GM18909 (cell line): Measurements from ENCODE around the gene KRT7.

ENCODE experiments used
- ATAC-seq: cut with Tn5 transposase; IDR thresholded peaks from one replicate; pipeline ENCODE4 v1.9.1; 2021; ENCODE audit warnings: mild to moderate bottlenecking; ENCODE audit not compliant: unreplicated experiment, poor library complexity

Gene KRT7

DNA sequence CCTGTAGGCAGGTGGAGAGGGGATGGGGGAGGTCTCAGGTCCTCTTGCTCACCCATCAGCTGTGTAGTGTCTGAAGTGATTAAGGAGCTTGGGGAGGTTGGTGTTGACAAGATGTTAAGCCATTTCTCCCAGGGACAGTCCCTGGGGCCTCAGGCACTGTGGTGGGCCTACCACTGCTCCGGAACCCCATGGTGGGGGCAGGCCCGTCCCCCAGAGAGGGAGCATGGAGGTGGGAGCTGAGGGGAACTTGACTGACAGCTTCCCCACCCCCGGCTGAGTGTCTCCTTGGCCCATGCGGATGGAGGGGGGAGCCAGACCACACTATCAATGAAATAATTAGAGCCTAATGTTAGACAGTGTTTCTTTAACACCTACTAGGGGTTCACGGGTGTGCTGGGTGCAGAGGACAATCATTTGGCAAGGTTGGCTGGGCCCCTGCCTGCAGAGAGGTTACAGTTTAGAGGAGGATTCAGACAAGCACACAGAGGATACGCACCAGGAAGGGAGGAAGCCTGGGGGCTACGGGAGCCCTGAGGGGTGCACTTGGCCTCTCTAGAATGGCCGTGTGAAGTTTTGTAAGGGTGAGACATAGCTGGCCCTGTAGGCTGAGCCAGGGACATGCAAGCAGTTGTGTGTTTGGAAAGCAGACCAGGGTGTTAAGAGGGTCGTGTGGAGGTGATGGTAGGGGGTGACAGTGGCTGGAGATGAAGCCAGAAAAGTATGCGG, 22.0 kb upstream of the KRT7 start:
- ATAC-seq = no peak

DNA sequence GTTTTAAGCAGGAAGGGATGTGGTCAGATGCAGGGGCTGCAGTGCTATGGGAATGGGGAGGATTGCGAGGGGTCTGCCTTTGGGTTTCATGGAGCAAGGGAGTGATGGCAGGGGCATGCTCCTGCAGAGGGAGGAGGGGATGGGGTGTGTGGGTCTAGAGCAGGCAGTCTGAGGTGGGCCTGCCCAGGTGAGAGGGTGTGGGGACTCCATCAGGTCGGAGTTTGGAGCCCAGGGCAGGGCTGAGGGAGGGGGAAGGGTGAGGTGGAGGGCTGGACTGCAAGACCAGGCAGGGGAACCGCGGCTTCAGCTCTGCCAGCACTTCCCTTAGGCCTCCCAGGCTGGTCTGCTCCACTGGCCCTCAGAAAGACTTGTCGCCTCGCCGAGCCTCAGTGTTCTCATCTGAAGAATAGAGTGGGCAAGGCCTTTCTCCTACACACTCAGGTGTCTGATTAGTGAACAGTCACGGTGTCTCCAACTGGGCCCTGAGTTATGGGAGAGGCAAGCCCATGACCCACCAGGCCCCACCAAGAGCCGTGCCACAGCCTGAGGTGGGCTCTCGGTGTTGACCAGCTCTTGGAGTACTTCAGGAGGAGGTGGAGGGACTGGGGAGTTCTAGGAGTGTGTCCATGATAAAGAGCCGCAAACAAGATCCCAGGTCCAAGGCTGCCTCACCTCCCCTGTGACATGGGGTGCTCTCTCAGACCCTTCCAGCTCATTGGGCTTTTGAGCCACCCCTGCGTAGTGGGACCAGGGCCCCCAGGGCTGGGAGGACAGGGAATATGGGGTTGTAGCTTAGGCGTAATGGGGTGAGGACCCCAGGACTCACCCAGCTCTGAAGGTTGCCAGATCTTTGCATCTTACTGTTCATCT, 21.1 kb upstream of the KRT7 start:
- ATAC-seq = no peak

- no peak for ATAC-seq
These were observed 20.1 kb upstream of the KRT7 start for GRCh38 chr12:52212701-52213563.

GRCh38 chr12:52213564-52214420, 19.3 kb upstream of the KRT7 start:
- no peak for ATAC-seq

GRCh38 chr12:52214421-52214802, 18.6 kb upstream of the KRT7 start:
- ATAC-seq = no peak

GRCh38 chr12:52215587-52216031, 17.4 kb upstream of the KRT7 start:
- no peak for ATAC-seq

DNA sequence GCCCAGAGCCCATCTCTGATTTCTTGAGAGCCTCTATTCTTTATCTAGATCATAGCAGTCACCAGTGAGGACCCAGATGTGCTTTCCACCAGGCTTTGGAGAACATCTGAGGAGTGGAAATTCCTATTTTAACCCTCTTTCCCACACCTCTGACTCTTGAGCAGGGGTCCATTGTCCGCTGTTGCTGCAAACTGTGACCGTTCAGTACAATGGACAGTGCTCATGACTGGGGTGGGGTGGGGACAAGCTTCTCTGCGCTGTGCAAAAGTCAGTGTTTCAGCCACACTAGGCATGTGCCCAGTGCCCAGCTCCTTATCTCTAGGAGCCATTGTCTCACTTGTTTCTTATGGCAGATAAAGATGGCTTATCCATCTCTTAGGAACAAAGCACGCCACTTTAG, 16.9 kb upstream of the KRT7 start:
- no peak for ATAC-seq

DNA sequence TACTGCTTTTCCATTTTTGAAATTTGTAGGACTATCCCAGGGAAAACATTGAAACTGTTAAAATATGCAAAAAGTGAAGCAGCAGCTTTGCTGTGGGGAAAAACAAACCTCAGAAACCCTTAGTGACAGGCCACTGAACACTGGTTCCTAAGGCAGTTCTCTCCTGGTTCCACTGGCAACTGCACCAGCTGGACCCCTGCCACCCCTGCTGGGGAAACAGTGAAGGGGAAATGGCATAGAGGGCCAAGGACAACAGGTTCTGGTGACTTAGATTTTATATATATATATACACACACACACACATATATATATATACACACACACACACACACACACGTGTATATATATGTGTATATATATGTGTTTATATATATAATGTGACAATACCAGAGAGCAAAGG, 16.2 kb upstream of the KRT7 start:
- no peak for ATAC-seq

DNA sequence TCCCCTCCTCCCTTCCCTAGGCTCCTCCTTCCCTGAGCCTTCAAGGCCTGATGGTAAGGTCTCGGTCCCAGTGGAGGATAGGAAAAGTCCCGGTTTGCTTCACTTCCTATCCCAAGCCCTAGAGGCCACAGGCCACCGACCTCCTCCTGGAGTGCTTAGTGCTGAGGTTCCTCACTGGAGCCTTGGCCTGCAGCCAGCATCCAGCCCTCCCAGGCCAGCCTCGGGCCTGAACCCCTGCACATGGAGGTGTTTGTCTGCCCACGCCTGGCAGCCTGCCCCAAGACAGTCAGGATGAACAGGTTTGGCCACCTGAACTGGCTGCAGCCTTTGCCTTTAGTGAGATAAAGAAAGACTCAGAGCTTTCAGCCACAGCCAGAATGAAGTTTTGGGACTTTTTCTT, 15.8 kb upstream of the KRT7 start:
- ATAC-seq = no peak

DNA sequence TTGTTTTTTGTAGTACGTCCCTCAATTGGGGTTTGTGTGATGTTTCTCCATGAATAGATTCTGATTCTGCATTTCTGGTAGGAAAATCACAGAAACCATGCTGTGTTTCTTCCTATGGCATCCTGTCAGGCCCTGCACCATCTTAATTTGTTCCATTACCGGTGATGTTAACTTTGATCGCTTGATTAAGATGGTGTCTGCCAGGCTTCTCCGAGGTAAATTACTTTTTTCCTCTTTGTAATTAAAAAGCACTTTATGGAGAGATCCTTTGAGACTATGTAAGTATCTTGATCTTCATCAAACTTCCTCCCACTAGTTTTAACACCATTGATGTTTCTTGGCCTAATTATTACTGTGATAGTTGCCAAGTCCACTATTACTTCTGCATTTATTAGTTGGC, 15.0 kb upstream of the KRT7 start:
- no peak for ATAC-seq

DNA sequence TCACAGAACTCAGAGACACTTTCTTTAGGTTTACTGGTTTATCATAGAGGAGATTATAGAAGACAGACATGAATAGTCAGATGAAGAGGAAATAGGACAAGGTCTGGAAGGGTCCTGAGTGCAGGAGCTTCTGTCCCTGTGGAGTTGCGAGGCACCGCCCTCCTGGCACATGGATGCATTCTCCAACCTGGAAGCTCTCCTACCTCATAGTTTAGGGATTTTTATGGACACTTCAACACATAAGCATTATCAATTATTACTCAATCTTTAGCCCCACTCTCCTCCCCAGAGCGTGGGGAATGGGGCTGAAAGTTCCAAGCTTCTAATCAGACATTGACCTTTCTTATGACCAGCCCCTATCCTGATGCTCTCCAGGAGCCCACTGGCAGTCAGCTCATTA, 12.6 kb upstream of the KRT7 start:
- ATAC-seq = no peak

DNA sequence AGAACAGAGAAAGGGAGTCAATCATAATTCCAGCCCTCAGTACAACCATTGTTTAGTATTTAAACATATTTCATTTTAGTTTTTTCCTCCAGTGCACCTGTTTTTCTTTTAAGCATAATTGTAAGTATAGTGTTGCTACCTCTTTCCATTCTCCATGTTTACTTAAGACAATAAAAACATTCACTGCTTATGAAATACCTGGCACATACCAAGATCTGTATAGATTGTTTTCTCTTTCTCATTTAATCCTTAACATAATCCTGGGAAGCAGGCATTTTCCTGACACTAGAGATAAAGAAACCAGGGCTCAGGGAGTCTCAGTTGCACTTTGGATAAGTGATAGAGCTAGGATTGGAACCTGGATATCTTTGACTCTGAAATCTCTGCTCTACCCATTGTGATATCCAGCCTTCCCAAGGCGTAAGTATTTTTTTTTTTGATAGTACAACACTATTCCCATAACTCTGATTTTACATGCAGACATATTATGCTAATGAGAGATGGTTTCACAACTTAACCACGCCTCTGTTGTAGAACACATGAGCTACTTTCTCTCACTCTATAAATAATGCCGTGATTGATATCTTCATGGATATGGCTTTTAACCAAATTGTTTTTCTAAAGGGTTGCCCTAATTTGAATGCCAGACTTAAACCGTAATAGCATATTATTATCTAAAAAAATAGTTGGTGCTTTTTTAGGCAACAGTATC, 11.8 kb upstream of the KRT7 start:
- ATAC-seq = no peak

- no peak for ATAC-seq
These were observed 11.1 kb upstream of the KRT7 start for GRCh38 chr12:52221912-52222457.

DNA sequence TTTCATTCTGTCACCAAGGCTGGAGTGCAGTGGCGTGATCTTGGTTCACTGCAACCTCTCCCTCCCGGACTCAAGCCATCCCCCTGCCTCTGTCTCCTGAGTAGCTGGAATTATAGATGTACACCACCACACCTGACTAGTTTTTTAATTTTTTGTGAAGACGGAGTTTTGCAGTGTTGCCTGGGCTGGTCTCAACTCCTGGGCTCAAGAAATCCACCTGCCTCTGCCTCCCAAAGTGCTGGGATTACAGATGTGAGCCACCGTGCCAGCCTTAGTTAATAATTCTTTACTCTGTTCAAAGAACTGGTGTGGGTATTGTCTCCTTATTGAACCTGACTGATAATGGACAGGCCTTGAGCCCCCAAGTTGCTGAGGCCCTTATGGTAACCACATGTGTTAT, 10.4 kb upstream of the KRT7 start:
- ATAC-seq = no peak

GRCh38 chr12:52223406-52224039, 9.5 kb upstream of the KRT7 start:
- no peak for ATAC-seq

DNA sequence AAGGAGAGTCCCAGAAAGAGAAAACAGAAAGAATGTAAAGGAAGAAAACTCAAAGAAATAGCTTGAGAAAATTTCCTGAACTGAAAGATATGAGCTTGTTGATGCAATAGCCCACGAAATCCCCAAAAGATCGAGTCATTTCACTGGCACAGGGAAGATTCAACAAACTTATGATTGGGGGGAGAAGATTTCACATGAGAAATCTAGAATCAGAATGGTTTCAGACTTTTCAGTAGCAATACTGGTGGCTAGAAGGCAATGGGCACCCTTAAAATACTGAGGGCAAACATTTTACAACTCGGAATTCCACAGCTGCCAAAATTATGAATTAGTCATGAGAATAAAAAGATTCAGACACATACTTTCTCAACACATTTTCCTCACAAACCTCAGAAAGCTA, 8.9 kb upstream of the KRT7 start:
- no peak for ATAC-seq

DNA sequence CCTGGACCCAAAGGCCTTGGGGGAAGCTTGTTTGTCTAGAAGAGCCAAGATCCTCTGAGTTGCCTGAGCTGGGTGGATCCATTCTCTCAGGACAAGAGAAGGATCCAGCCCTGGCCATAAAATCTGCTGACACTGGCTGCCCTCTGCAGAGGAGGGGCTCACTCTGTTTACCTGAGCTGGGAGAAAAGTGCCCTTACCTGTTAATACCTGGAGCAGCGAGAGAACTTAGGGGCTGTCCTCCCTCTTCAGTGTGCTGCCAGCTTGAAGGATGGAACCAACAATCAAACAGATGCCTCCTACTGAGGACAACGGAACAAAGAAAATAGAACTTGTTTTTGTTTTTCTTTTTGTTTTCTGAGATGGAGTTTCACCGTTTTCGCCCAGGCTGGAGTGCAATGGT, 7.3 kb upstream of the KRT7 start:
- ATAC-seq = no peak

- no peak for ATAC-seq
These were observed 6.6 kb upstream of the KRT7 start for GRCh38 chr12:52226446-52226845.
